ENCODE results near the gene NPEPL1.
"Not testable (repeated sequence)": the region's sequence is repeated elsewhere in the genome, so short reads cannot be mapped to it uniquely, and the experiment has no call there.

Gene NPEPL1

GRCh38 chr20:58757647-58758046 is 65.0 kb downstream of the NPEPL1 start:
- not testable (repeated sequence) for DNase-seq (ENCODE audit: low read depth in 2 of 2)

GRCh38 chr20:58759947-58760346 is 67.3 kb downstream of the NPEPL1 start:
- DNase-seq (ENCODE audit: low read depth in 2 of 2): no peak

- DNase-seq (ENCODE audit: low read depth in 2 of 2): no peak
These were observed 68.3 kb downstream of the NPEPL1 start for GRCh38 chr20:58760856-58761255.

GRCh38 chr20:58762120-58762519 is 69.5 kb downstream of the NPEPL1 start:
- DNase-seq (ENCODE audit: low read depth in 2 of 2): no peak

- DNase-seq (ENCODE audit: low read depth in 2 of 2): no peak
These were observed 70.5 kb downstream of the NPEPL1 start for GRCh38 chr20:58763076-58763475.
